IMR-90 (cell line): ENCODE results near the gene RASL11B. TPM values are rescaled to one million over a fixed set of nuclear protein-coding genes. Genes with fewer than 3 reads are reported as not detected.

ENCODE experiments used
- ATAC-seq: fragments of 200-7000 bp; cut with Tn5 transposase; 2 replicates; pipeline ENCODE4 v1.9.1; 2020; ENCODE audit warnings: low read depth, mild to moderate bottlenecking, moderate library complexity
- BruUV-seq: library from RNA; stranded (reverse); fragments of 400-500 nt; replicated peaks from 2 replicates; lab custom pipeline; 2021; lab: Mats Ljungman, UMichigan
- CTCF ChIA-PET: fragments of 300-600 bp; formaldehyde crosslinking; extraction: SDS; loops from one replicate; lab custom pipeline; 2021; ENCODE audit warnings: antibody characterized with exemption; lab: Yijun Ruan, JAX
- POLR2A ChIA-PET: fragments of 300-600 bp; sonication (Branson Sonifier 250); formaldehyde crosslinking; loops from one replicate; lab custom pipeline; 2022; ENCODE audit warnings: antibody characterized with exemption; ENCODE audit not compliant: unreplicated experiment; lab: Charles Lee
- DNase-seq: peaks from one replicate; pipeline ENCODE4 v3.0.0; 2013
- H2AFZ ChIP-seq: replicated peaks from 2 replicates; pipeline ENCODE3; 2013; ENCODE audit warnings: low read length, mild to moderate bottlenecking; ENCODE audit not compliant: poor library complexity
- H2AK5ac ChIP-seq: 2 replicates; pipeline ENCODE4 v1.6.1; 2013; ENCODE audit warnings: low read depth, low read length, inconsistent platforms
- H2AK9ac ChIP-seq: replicated peaks from 2 replicates; pipeline ENCODE3; 2013; ENCODE audit warnings: mild to moderate bottlenecking, low read depth, low read length, moderate library complexity; ENCODE audit not compliant: poor library complexity
- H2BK120ac ChIP-seq: 2 replicates; pipeline ENCODE4 v1.6.1; 2013; ENCODE audit warnings: low read depth, low read length, inconsistent platforms
- H2BK15ac ChIP-seq: 3 replicates; pipeline ENCODE4 v1.6.1; 2013; ENCODE audit warnings: low read depth, low read length, inconsistent platforms
- H2BK20ac ChIP-seq: 2 replicates; pipeline ENCODE4 v1.6.1; 2013; ENCODE audit warnings: low read depth, mild to moderate bottlenecking, inconsistent platforms, low read length, moderate library complexity
- H2BK5ac ChIP-seq: 2 replicates; pipeline ENCODE4 v1.6.1; 2013; ENCODE audit warnings: mild to moderate bottlenecking, low read depth, low read length, inconsistent platforms; ENCODE audit not compliant: poor library complexity, severe bottlenecking
- H3K14ac ChIP-seq: replicated peaks from 2 replicates; pipeline ENCODE4 v1.6.1; 2013; ENCODE audit warnings: low read depth, low read length, inconsistent platforms
- H3K18ac ChIP-seq: 2 replicates; pipeline ENCODE4 v1.6.1; 2013; ENCODE audit warnings: low read depth, low read length, control low read depth
- H3K23ac ChIP-seq: 2 replicates; pipeline ENCODE4 v1.6.1; 2013; ENCODE audit warnings: low read depth, low read length, inconsistent platforms
- H3K27ac ChIP-seq: 2 replicates; pipeline ENCODE4 v1.5.1; 2013; ENCODE audit warnings: mild to moderate bottlenecking, control low read depth, low read length; ENCODE audit not compliant: insufficient read depth
- H3K27me3 ChIP-seq: 2 replicates; pipeline ENCODE4 v1.6.1; 2013; ENCODE audit warnings: low read length; ENCODE audit not compliant: control insufficient read depth, insufficient read depth
- H3K36me3 ChIP-seq: 2 replicates; pipeline ENCODE4 v1.6.1; 2013; ENCODE audit warnings: low read length, mixed read lengths; ENCODE audit not compliant: control insufficient read depth, insufficient read depth
- H3K4ac ChIP-seq: 2 replicates; pipeline ENCODE4 v1.6.1; 2013; ENCODE audit warnings: low read depth, low read length, inconsistent platforms
- H3K4me1 ChIP-seq: 2 replicates; pipeline ENCODE4 v1.6.1; 2013; ENCODE audit warnings: low read length, mixed read lengths; ENCODE audit not compliant: control insufficient read depth, insufficient read depth
- H3K4me2 ChIP-seq: 2 replicates; pipeline ENCODE4 v1.6.1; 2013; ENCODE audit warnings: low read depth, mild to moderate bottlenecking, control low read depth, low read length, moderate library complexity
- H3K4me3 ChIP-seq: 2 replicates; pipeline ENCODE4 v1.5.1; 2013; ENCODE audit warnings: low read depth, mild to moderate bottlenecking, control low read depth, low read length, moderate library complexity; ENCODE audit not compliant: insufficient read depth
- H3K56ac ChIP-seq: 2 replicates; pipeline ENCODE4 v1.6.1; 2013; ENCODE audit warnings: low read length, inconsistent platforms; ENCODE audit not compliant: insufficient read depth; ENCODE audit errors: extremely low read depth
- H3K79me1 ChIP-seq, 2 experiments: 2 replicates each; pipeline ENCODE4 v1.6.1; 2013; ENCODE audit warnings: low read length in 2 of 2, inconsistent platforms in 1 of 2, low read depth in 1 of 2
- H3K9ac ChIP-seq: 2 replicates; pipeline ENCODE4 v1.6.1; 2013; ENCODE audit warnings: low read depth, low read length, control low read depth
- H3K9me1 ChIP-seq: 2 replicates; pipeline ENCODE4 v1.6.1; 2013; ENCODE audit warnings: low read length, inconsistent platforms; ENCODE audit not compliant: insufficient read depth
- H3K9me3 ChIP-seq: 2 replicates; pipeline ENCODE4 v1.6.1; 2013; ENCODE audit warnings: low read length; ENCODE audit not compliant: control insufficient read depth, insufficient read depth
- H4K20me1 ChIP-seq: 2 replicates; pipeline ENCODE4 v1.6.1; 2013; ENCODE audit warnings: low read length, inconsistent platforms; ENCODE audit not compliant: insufficient read depth
- H4K5ac ChIP-seq: 2 replicates; pipeline ENCODE4 v1.6.1; 2013; ENCODE audit warnings: mild to moderate bottlenecking, low read depth, low read length, control low read depth
- H4K8ac ChIP-seq, 2 experiments: 2 replicates each; pipeline ENCODE4 v1.6.1; 2013; ENCODE audit warnings: low read depth in 2 of 2, low read length in 2 of 2, control low read depth in 1 of 2, inconsistent platforms in 1 of 2
- H4K91ac ChIP-seq: 2 replicates; pipeline ENCODE4 v1.6.1; 2013; ENCODE audit warnings: low read depth, low read length, inconsistent platforms; ENCODE audit not compliant: insufficient read depth
- CEBPB ChIP-seq: IDR thresholded peaks from 2 replicates; pipeline ENCODE4 v1.6.1; 2012; ENCODE audit warnings: low read depth, low read length, improper control_type of control experiment
- CHD1 ChIP-seq: IDR thresholded peaks from 2 replicates; pipeline ENCODE4 v1.6.1; 2012; ENCODE audit warnings: low read depth, low read length, improper control_type of control experiment
- ELK1 ChIP-seq: fragments of 150-350 bp; IDR thresholded peaks from 2 replicates; pipeline ENCODE4 v1.6.1; 2016; ENCODE audit warnings: low read depth, mild to moderate bottlenecking, low read length, moderate library complexity, borderline replicate concordance
- MAFK ChIP-seq: IDR thresholded peaks from 2 replicates; pipeline ENCODE4 v1.6.1; 2012; ENCODE audit warnings: low read depth, low read length, improper control_type of control experiment
- RCOR1 ChIP-seq: IDR thresholded peaks from 2 replicates; pipeline ENCODE4 v1.6.1; 2012; ENCODE audit warnings: mild to moderate bottlenecking, low read length, improper control_type of control experiment; ENCODE audit not compliant: insufficient replicate concordance
- WGBS, 2 experiments: methylation state at CpG; one replicate each; pipeline versions ENCODE4 v1.1.5 to v1.1.7; 2013; ENCODE audit warnings: missing lambda C conversion rate in 2 of 2; ENCODE audit not compliant: insufficient read length in 1 of 2; ENCODE audit errors: extremely low coverage in 2 of 2; 5-methylcytosine and 5-hydroxymethylcytosine counted together
- dilution Hi-C: fragments of 300-500 bp; cut with HindIII; formaldehyde crosslinking; loops from one replicate; pipeline ENCODE4 v1.14.3; 2018; ENCODE audit warnings: low sequenced_read_pairs; ENCODE audit not compliant: unreplicated experiment
- in situ Hi-C: fragments of 300-500 bp; cut with MboI; formaldehyde crosslinking; loops from 3 replicates; pipeline ENCODE4 v1.14.3; 2019; ENCODE audit warnings: low sequenced_read_pairs, inconsistent platforms, mixed read lengths
- intact Hi-C: fragments of 100-400 bp; cut with micrococcal nuclease; formaldehyde crosslinking; loops from 2 replicates; pipeline ENCODE4 v1.10.0; 2022
- polyA plus RNA-seq, 3 experiments: library from polyadenylated mRNA; depleted of rRNA; stranded (reverse); fragments of >200 nt; gene quantifications; 2 replicates each; pipeline ENCODE4 v1.2.3, GENCODE V29; 2012; ENCODE audit warnings: low replicate concordance in 1 of 3
- total RNA-seq: library from RNA; depleted of rRNA; stranded (reverse); fragments of >200 nt; gene quantifications from 2 replicates; pipeline ENCODE4 v1.2.3, GENCODE V29; 2012

Gene RASL11B
- total and polyA plus RNA-seq, 2 of the 4 experiments (the other 2 are of a cell fraction): 0.18 to 0.31 TPM

DNA sequence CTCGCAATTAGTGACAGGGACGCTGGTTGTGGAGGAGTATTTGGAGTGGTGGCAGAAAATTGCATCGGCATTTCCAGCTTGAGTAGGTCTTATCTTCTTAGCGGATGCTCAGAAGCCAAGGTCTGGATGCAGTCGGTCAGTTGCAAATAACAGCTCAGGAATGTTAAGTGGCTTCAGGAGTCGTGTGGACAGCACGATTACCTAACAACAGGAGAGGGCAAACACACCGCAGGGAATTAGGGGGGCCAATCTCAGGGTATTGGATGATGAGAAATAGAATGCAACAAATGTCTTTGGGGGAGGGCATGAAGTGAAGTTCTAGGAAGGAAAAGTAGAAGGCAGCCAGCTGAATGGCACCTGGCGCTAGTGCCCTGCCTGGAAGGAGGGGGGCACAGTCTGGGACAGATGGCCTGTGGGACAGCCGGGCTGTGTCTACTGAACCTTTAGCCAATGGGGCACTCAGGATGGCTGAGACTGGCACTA lies 11.8 kb downstream of the RASL11B start:
- Histone ChIP-seq H4K8ac (no peak overlapping the region), H2BK20ac (no peak overlapping the region), H3K56ac (no peak overlapping the region), H4K91ac (no peak overlapping the region), H3K27ac (no peak overlapping the region), H2BK15ac (no peak overlapping the region), H4K5ac (no peak overlapping the region), H3K4me3 (no peak overlapping the region), H2AK9ac (no peak overlapping the region), H3K36me3 (no peaks in the 10 kb centered on the region), H2BK120ac (no peak overlapping the region), H3K18ac (no peak overlapping the region), H3K14ac (no peak overlapping the region), H3K23ac (no peak overlapping the region), H3K27me3 (no peaks in the 10 kb centered on the region), H3K9me1 (no peaks in the 10 kb centered on the region; the same call in 1 of the 2 replicates), H3K4ac (no peak overlapping the region), H3K9ac (no peak overlapping the region), H4K20me1 (no peaks in the 10 kb centered on the region), H3K79me1 (no peaks in the 10 kb centered on the region), H3K4me1 (peaks cover 4% of the 10 kb centered on the region; the same call in 1 of the 2 replicates), H2AK5ac (no peak overlapping the region), H3K4me2 (no peak overlapping the region), H2AFZ (no peak overlapping the region), H2BK5ac (no peak overlapping the region), H3K9me3 (no peaks in the 10 kb centered on the region)
- CTCF ChIA-PET: no interaction called here
- in situ Hi-C loops (no loop called here), intact Hi-C loops (no loop called here), dilution Hi-C loops (no loop called here)
- no peak for ATAC-seq
- WGBS, 2 experiments: 65% methylated on average over 7 of the region's 10 CpGs; no CpG with 5 or more reads in 1 of the 2 experiments
- no peak for TF ChIP-seq ELK1
- no peak for TF ChIP-seq CEBPB
- TF ChIP-seq MAFK: no peak
- no peak for TF ChIP-seq CHD1
- TF ChIP-seq RCOR1: no peak
- POLR2A ChIA-PET: no interaction called here
- no TSS peak for BruUV-seq
- no peak for DNase-seq
